Inflammatory macrophage treated with lipopolysaccharide for 1 hour (primary cell): ENCODE results near the gene GLIS1.

ENCODE experiments used
- DNase-seq, 2 donors: peaks; one replicate each; pipeline ENCODE4 v3.0.0-alpha.2; 2020 to 2022

GLIS1 gene

GRCh38 chr1:53576866-53577760 lies 161.9 kb downstream of the GLIS1 start:
- DNase-seq: no peak

DNA sequence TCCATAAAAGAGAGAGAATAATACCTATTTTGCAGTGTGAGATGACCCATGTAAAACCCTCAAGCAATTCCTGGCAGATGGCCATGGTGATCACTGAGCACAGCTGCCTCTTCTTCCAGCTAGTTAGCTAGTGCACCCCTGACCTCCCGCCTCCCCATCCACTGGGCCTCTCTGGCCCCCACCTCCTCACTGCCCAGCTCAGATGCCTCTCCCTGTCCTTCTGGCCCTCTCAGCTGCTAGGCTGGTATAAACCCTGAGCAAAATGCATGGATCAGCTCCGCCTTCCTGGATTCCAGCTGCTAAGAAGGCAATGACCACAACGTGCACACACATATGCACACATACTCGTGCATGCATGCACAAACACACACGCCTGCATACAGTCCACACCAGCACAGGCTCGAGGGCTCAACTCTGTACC lies 162.6 kb downstream of the GLIS1 start:
- DNase-seq: no peak

DNA sequence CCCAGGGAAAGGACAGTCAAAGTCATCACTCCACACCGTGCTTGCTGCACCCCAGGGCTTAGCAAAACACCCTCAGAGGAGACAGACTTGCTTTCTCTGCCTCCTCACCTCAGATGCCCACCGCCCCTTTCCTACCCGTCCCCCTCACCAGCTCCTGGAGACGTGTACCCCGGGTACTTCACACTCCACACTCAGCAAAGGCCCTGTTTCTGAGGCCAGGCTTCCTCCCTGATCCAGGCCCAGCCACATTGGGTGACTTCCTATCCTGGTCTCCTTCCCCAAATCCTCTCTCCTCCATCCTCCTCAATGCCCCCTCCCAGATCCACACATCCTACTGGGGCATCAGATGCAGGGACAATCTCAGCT lies 163.0 kb downstream of the GLIS1 start:
- DNase-seq: no peak

DNA sequence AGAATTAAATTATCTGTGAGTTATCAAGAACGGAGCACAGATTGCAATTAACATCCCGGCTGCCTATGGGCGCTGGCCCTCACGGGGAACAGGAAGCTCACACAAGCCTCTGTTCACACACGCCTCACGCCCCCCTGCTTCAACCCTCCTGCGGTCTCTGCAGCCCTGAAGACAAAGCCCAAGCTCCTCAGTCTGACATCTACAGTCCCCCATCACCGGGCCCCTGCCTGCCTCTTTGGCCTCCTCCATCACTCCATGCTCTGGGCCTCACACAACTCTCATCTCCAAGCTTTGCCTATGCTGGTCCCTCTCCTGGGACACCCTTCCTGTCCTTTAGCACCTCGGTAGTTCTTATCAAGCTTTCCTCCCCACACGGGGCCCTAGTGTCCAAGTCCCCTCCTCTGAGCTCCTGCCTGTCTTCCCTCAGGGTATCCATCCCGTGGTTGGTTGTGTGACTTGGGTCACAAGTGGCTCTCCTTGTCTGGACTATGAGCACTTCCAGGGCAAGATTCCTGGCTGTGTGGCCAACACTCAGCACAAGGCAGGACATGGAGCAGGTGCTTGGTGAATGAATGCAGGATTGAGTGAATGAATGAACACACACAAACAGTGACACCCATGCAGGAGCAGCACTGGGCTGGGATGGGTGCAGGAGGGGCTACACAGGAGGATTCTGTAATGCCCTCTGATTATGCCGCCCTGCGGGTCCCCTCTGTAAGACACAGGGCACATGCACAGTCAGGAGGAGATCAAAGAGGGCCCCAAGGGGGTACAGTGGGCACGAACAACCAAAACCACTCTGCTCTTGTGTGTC lies 163.6 kb downstream of the GLIS1 start:
- no peak for DNase-seq

GRCh38 chr1:53574621-53575020 lies 164.3 kb downstream of the GLIS1 start:
- no peak for DNase-seq

DNA sequence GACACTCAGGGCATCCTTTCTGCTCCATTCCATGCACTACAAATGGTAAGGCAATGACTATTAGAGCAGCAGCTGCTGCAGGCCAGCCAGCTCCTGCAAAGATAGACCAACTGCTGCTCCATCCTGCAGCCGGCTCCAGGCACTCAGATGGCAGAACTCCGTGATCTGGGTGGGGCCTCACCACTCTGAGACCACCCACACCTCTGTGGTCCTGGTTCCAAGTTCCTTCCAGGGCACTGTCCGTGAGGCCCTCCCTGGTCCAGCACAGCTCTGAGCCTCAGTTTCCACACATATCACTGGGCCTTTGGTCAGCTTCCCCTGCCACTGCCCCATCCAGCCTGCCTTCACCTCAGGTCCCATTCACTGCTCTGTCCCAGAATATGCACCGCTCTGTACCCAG lies 165.0 kb downstream of the GLIS1 start:
- no peak for DNase-seq

DNA sequence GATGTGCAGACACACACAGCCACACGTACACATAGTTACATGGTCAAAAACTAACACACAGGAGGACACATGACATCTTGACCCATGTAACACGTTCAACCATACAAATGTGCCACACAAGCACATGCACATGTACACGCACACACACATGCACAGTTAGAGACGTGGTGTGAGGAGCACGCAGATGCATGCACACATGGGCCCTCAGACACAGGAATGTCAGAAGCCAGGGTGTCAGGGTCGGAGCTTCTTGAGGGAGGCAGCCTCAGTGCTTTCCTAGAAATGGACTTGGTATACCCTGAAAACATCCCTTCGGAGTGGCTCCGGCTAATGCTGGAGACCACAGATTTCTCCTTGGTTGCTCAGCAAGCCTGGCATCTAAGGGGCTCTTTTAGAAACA lies 165.4 kb downstream of the GLIS1 start:
- no peak for DNase-seq

DNA sequence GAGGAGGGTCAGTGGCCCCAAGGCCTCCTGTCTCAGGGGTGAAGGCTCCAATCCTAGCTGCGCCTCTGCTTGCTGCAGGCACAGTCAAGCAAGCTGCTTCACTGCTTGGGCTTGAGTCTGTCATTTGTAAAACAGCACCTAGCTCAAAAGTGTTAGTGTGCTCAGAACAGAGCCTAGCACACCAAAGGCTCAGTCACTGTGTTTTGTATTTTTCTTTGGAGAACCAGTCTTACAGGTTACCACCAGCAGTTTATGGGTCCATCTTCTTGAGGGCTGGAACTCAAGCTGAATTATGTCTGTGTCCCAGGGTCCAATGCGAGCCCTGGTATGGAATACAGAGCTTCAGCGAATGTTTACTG lies 166.2 kb downstream of the GLIS1 start:
- DNase-seq: no peak

- DNase-seq: no peak
Observed at GRCh38 chr1:53572065-53572814, 166.7 kb downstream of the GLIS1 start.

GRCh38 chr1:53568540-53568939 lies 170.4 kb downstream of the GLIS1 start:
- DNase-seq: no peak

DNA sequence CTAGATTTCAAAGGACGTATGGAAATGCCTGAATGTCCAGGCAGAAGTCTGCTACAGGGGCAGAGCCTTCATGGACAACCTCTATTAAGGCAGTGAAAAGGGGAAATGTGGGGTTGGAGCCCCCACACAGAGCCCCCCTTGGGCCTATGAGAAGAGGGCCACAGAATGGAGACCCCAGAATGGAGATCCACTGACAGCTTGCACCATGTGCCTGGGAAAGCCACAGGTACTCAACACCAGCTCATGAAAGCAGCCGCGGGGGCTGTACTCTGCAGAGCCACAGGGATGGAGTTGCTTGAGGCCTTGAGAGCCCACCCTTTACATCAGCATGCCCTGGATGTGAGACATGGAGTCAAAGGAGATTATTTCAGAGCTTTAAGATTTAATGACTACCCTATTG lies 171.1 kb downstream of the GLIS1 start:
- DNase-seq: no peak

DNA sequence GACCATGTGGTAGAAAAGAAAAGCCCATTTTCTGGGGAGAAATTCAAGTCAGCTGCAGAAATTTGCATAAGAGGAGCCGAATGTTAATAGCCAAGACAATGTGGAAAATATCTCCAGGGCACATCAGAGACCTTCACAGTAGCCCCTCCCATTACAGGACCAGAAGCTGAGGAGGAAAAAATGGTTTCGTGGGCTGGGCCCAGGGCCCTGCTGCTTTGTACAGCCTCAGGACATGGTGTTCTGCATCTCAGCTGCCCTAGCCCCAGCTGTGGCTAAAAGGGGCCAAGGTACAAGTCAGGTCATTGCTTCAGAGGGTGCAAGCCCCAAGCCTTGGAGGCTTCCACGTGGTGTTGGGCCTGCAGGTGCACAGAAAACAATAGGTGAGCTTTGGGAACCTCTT lies 171.5 kb downstream of the GLIS1 start:
- DNase-seq: no peak

GRCh38 chr1:53563611-53564010 lies 175.4 kb downstream of the GLIS1 start:
- no peak for DNase-seq

- no peak for DNase-seq
Observed at GRCh38 chr1:53562981-53563379, 176.0 kb downstream of the GLIS1 start.

DNA sequence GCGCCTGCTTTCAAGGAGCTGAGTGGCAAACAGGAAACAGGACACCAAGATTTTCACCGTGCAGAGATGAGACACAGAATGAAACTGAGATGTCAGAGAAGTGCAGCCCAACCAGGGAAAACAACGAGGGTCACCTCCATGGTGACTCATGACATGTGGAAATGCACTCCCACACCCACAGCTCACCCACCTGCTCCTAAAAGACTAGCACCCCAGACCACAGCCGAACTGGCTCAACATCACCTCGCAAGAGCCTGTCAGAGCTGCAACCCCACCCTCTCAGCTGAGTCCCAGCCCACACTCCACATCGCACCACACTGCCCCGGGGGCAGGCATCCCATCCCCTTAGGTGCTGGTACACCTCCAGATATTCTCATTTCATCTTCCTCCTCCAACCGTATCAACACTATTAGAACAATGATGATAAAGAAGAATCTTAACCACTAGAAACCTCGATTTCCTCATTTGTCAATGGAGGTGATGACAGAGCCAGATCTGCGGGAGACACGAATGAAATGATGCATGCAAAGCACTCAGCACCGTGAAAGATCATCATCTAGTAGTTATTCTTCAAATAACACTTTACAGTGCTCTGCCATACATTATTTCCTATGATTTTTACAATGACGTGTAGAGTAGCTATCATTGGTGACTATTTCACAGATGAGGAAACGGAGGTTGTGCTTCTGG lies 176.5 kb downstream of the GLIS1 start:
- no peak for DNase-seq

DNA sequence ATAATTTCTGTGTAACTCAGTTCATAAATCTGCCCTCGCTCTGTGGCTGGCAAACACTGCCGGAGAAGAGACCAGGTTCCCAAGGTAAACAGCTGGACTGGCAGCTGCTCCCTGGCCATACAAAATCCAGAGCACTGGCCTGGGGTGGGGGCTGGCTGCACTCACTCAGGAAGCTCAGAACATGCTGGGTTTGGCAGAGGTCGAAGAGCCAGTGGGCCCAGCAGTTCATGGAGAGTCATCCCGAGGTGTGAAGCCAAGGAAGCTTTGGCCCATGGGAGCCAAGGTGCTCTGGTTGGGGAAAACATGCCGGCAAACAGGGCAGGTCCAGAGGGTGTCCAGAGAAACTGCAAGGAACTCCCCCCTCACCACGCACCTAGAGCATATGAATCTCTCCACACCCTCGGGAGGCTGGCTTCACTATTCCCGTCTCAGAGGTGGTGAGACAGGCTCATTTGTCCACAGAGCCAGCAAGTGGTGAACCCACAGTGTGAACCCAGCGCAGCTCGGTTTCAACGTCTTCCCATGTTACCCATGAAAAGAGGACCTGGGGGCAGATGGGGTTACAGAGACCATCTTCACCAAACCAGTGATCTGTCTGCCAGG lies 177.4 kb downstream of the GLIS1 start:
- DNase-seq: no peak

GRCh38 chr1:53560581-53561502 lies 178.1 kb downstream of the GLIS1 start:
- DNase-seq: no peak

DNA sequence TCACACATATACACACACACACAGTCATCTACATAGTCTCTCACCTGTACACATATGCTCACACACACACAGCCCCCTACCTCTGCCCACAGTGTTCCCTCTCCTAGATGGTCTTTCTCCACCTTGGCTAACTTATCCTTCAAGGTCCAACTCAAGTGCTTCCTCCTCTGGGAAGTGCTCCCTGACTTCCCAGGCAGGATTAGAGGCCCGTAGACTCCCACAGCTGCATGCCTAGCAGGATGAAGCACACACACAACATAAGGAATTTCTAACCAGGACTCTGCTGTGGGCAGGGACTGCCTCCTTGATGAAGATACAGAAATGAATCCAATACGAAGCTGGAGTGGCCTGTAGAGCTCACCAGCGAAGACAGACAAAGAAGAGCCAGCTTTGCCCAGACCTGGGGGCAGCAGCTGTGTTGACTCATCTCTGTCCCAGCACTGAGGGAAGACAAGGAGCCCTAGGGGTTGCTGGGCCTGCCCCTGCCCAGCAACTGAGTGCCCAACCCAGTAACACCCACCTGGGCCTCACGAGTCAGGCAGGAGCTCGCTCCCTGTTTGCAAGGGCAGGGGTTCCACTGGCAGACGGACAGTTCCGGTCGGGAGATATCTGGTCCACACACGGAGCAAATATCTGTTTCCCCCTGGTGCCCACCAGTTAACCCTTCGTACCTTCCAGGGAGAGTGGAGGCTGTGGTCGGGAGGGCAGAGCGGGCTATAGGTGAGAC lies 178.9 kb downstream of the GLIS1 start:
- DNase-seq: no peak

DNA sequence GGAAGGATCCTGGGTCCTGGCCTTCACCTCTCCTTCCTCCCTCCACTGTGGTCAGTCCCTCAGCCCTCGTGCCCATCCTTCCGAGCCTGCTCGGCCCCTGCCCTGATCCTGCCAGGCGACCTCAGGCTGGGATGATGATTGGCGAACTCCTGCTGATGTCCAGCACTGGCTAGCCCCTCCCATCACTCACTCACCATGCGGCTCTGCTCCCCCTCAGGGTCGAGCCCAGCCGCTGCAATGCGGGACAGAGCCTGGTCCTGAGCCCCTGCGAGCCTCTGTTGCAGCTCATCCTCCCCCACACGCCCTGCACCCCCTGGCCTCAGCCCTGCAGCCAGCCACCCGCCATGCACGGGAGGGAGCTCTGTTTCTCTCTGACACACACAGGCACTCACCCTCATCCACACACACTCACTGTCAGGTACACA lies 179.6 kb downstream of the GLIS1 start:
- no peak for DNase-seq

GRCh38 chr1:53558739-53559315 lies 180.1 kb downstream of the GLIS1 start:
- no peak for DNase-seq
